Right lobe of liver (tissue), 6 donors: ENCODE results near the gene CYBC1. TPM values are rescaled to one million over a fixed set of nuclear protein-coding genes. Genes with fewer than 3 reads are reported as not detected.

Experiments
- ATAC-seq, 4 donors: fragments of 200-7000 bp; cut with Tn5 transposase; one replicate each; pipeline ENCODE4 v1.9.1; 2020; ENCODE audit warnings: mild to moderate bottlenecking in 4 of 4, moderate library complexity in 4 of 4
- DNase-seq, 3 donors: peaks; one replicate each; pipeline ENCODE4 v3.0.0-alpha.2; 2020
- H3K27ac ChIP-seq, 3 donors: fragments of 200-600 bp; one replicate each; pipeline ENCODE4 v1.8.0; 2022
- H3K27me3 ChIP-seq, 2 donors: fragments of 200-600 bp; one replicate each; pipeline ENCODE4 v1.8.0; 2022
- H3K36me3 ChIP-seq, 4 donors: fragments of 200-600 bp; sonication (generic) in 1 of 4; one replicate each; pipeline versions ENCODE4 v1.5.1 to v1.8.0; 2017 to 2022; ENCODE audit warnings: control low read depth in 1 of 4
- H3K4me1 ChIP-seq, 4 donors: fragments of 200-600 bp; sonication (generic) in 1 of 4; one replicate each; pipeline versions ENCODE4 v1.5.1 to v1.8.0; 2017 to 2022; ENCODE audit warnings: control low read depth in 1 of 4
- H3K4me3 ChIP-seq, 3 donors: fragments of 200-600 bp; one replicate each; pipeline ENCODE4 v1.8.0; 2022
- H3K9me3 ChIP-seq, 4 donors: fragments of 200-600 bp; sonication (generic) in 1 of 4; one replicate each; pipeline versions ENCODE4 v1.5.1 to v1.8.0; 2017 to 2022; ENCODE audit warnings: control low read depth in 1 of 4
- CTCF ChIP-seq, 4 donors: fragments of 200-600 bp in 3 of 4; fragments of 450-650 bp in 1 of 4; IDR thresholded peaks; one replicate each; pipeline versions ENCODE4 v1.5.1 to v1.8.0; 2016 to 2022; ENCODE audit warnings: antibody characterized with exemption in 4 of 4, mild to moderate bottlenecking in 2 of 4
- POLR2A ChIP-seq: fragments of 450-650 bp; IDR thresholded peaks from one replicate; pipeline ENCODE4 v1.6.1; 2017; ENCODE audit warnings: antibody characterized with exemption, mild to moderate bottlenecking
- WGBS: methylation state at CpG from one replicate; pipeline ENCODE4 v1.1.6; 2018; ENCODE audit warnings: low coverage, low lambda C conversion rate; ENCODE audit not compliant: insufficient coverage; ENCODE audit errors: missing lambda C conversion rate; 5-methylcytosine and 5-hydroxymethylcytosine counted together
- intact Hi-C, 2 donors: fragments of 100-400 bp; cut with DNase I; formaldehyde crosslinking; loops; one replicate each; pipeline versions ENCODE4 v1.11.2 to v1.14.1; 2022
- total RNA-seq, 6 experiments: library from RNA; depleted of rRNA in 2 of 6; stranded (reverse); fragments of >200 nt in 2 of 6; fragmentation: NEBNext Ultra II Directional in 3 of 6; extraction: Animal tissue kit (Norgen Biotek cat#: 25700) in 3 of 6; gene quantifications; one replicate each; pipeline versions ENCODE4 v1.1.0 to v1.2.4, GENCODE V29; 2016 to 2023
- donor health status: DM: no; HTN: yes; CAD: no.
- donor health status: DM: no; HTN: no; CAD: no.
- donor health status: DM: no; HTN: no; CAD: no.
- donor health status: DM: no; HTN: yes; CAD: no.
- donor health status: DM: no; HTN: yes; CAD: no.

Gene CYBC1
- total RNA-seq, 6 experiments from 2014 or later, result 29.4 to 82.4 (median 46.4) TPM

GRCh38 chr17:82489117-82489516 is 38.6 kb upstream of the CYBC1 start:
- no peak overlapping the region for H3K4me3 ChIP-seq
- TF ChIP-seq CTCF (IDR thresholded peaks at IDR 0.05) (no peak), POLR2A (no peak)
- no peaks in the 10 kb centered on the region for H3K9me3 ChIP-seq
- DNase-seq, result no peak
- ATAC-seq, result no peak
- no peaks in the 10 kb centered on the region for H3K27me3 ChIP-seq
- no peak overlapping the region for H3K27ac ChIP-seq
- 78% methylated on average over 8 of the region's 8 CpGs for WGBS
- intact Hi-C loops, result no loop called here
- H3K36me3 ChIP-seq, result peaks cover 0 to 37% (median 8%) of the 10 kb centered on the region in 4 donors
- H3K4me1 ChIP-seq, result no peaks in the 10 kb centered on the region

- Histone ChIP-seq H3K27me3 (no peaks in the 10 kb centered on the region), H3K27ac (no peak overlapping the region), H3K9me3 (no peaks in the 10 kb centered on the region), H3K4me3 (no peak overlapping the region), H3K36me3 (peaks cover 0 to 38% (median 8%) of the 10 kb centered on the region in 4 donors), H3K4me1 (peaks cover 0 to 8% (median 3%) of the 10 kb centered on the region in 4 donors)
- no CpG with 5 or more reads among the region's 14 CpGs for WGBS
- intact Hi-C loops, result no loop called here
- no peak for ATAC-seq
- no peak for TF ChIP-seq POLR2A
- no peak for TF ChIP-seq CTCF (IDR thresholded peaks at IDR 0.05)
- no peak for DNase-seq
These were observed 37.4 kb upstream of the CYBC1 start for GRCh38 chr17:82487910-82488309.

GRCh38 chr17:82486231-82487094 is 35.9 kb upstream of the CYBC1 start:
- Histone ChIP-seq H3K36me3 (peaks cover 0 to 38% (median 8%) of the 10 kb centered on the region in 4 donors), H3K4me1 (peaks cover 0 to 8% (median 3%) of the 10 kb centered on the region in 4 donors), H3K9me3 (no peaks in the 10 kb centered on the region), H3K4me3 (no peak overlapping the region), H3K27ac (no peak overlapping the region), H3K27me3 (no peaks in the 10 kb centered on the region)
- WGBS, result 81% methylated on average over 9 of the region's 13 CpGs
- TF ChIP-seq CTCF (IDR thresholded peaks at IDR 0.05), result no peak
- no peak for TF ChIP-seq POLR2A
- DNase-seq (no peak), ATAC-seq (no peak)
- intact Hi-C loops, result no loop called here

GRCh38 chr17:82483836-82484235 is 33.3 kb upstream of the CYBC1 start:
- DNase-seq (no peak), ATAC-seq (peak in 2 of 4 donors; percentile 22 to 30)
- WGBS, result 93% methylated on average over 4 of the region's 9 CpGs
- H3K9me3 ChIP-seq, result no peaks in the 10 kb centered on the region
- H3K4me3 ChIP-seq, result no peak overlapping the region
- intact Hi-C loops, result no loop called here
- peak overlapping the region in 2 of 3 donors; percentile 23 to 79 for H3K27ac ChIP-seq
- peaks cover 0 to 8% (median 3%) of the 10 kb centered on the region in 4 donors for H3K4me1 ChIP-seq
- H3K27me3 ChIP-seq, result no peaks in the 10 kb centered on the region
- peaks cover 0 to 56% (median 15%) of the 10 kb centered on the region in 4 donors for H3K36me3 ChIP-seq
- no peak for TF ChIP-seq POLR2A
- no peak for TF ChIP-seq CTCF (IDR thresholded peaks at IDR 0.05)
